HFFc6 (cell line): ENCODE data around the gene PLEKHA6. TPM values are rescaled to one million over a fixed set of nuclear protein-coding genes. Genes with fewer than 3 reads are reported as not detected.

ENCODE experiments used
- DNase-seq: peaks from one replicate; pipeline ENCODE4 v3.0.0-alpha.2; 2018
- H3K27ac Mint-ChIP-seq: 2 replicates; pipeline ENCODE4 v1.8.0; 2020; ENCODE audit warnings: mild to moderate bottlenecking, mixed read lengths
- H3K27me3 Mint-ChIP-seq: 2 replicates; pipeline ENCODE4 v1.8.0; 2021; ENCODE audit warnings: mild to moderate bottlenecking, moderate library complexity, mixed read lengths; ENCODE audit not compliant: insufficient read depth
- H3K36me3 Mint-ChIP-seq: 2 replicates; pipeline ENCODE4 v1.8.0; 2021; ENCODE audit warnings: low read depth, mixed read lengths
- H3K4me1 Mint-ChIP-seq: 2 replicates; pipeline ENCODE4 v1.8.0; 2020; ENCODE audit warnings: low read depth, mixed read lengths
- H3K4me3 Mint-ChIP-seq: 2 replicates; pipeline ENCODE4 v1.8.0; 2020; ENCODE audit warnings: mild to moderate bottlenecking, moderate library complexity, mixed read lengths
- H3K9me3 Mint-ChIP-seq: 2 replicates; pipeline ENCODE4 v1.8.0; 2020; ENCODE audit warnings: mild to moderate bottlenecking, mixed read lengths
- total RNA-seq, 6 experiments: library from RNA; stranded (reverse); fragmentation: NEBNext Ultra II Directional; extraction: Animal tissue kit (Norgen Biotek cat#: 25700); gene quantifications; 2 replicates in 1 of 6; 3 replicates in 5 of 6; pipeline ENCODE4 v1.2.3, GENCODE V29; 2021
- TF ChIP-seq, protein P1 (sequence below): fragments of 200-600 bp; sonication (generic); IDR thresholded peaks from 2 replicates; pipeline ENCODE4 v1.5.0; 2021; ENCODE audit warnings: antibody characterized with exemption, mild to moderate bottlenecking

The PLEKHA6 gene
- total RNA-seq, 6 experiments from 2014 or later: 1.3 to 2.4 (median 1.5) TPM

DNA sequence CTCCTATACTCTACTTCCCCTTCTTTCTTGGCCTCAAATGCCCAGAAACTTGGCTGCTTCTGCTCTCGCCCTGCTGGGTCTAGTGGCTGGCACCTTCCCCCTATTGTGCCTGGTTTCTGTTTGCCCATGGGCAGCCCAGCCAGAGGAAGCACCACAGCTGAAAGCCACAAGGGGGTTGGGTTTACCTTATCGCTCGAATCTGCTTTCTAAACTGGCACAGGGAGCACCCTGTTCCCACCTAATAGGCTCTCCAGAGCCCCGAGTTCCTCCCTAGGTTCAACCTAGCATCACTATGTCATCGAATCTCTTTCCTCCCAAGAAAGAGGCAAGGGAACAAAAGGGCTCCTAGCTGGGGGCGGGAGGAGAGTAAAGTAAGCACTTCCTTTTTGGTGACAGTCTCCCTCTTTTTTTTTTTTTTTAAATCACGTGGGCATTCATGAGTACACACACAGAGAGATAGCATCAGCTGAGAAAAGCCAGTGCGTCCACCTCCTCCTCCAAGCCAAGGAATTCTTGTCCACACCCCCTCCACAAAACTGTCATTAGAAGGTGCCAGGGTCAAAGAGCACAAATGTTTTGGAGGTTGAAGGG, 72.8 kb downstream of the PLEKHA6 start:
- 0 out of 2 replicates have a peak overlapping the region, but pooled peaks have one; percentile 6 for H3K27ac Mint-ChIP-seq
- no peak for DNase-seq
- TF ChIP-seq, protein P1, sequence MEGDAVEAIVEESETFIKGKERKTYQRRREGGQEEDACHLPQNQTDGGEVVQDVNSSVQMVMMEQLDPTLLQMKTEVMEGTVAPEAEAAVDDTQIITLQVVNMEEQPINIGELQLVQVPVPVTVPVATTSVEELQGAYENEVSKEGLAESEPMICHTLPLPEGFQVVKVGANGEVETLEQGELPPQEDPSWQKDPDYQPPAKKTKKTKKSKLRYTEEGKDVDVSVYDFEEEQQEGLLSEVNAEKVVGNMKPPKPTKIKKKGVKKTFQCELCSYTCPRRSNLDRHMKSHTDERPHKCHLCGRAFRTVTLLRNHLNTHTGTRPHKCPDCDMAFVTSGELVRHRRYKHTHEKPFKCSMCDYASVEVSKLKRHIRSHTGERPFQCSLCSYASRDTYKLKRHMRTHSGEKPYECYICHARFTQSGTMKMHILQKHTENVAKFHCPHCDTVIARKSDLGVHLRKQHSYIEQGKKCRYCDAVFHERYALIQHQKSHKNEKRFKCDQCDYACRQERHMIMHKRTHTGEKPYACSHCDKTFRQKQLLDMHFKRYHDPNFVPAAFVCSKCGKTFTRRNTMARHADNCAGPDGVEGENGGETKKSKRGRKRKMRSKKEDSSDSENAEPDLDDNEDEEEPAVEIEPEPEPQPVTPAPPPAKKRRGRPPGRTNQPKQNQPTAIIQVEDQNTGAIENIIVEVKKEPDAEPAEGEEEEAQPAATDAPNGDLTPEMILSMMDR: no peak
- H3K27me3 Mint-ChIP-seq: peaks cover 18% of the 10 kb centered on the region
- no peaks in the 10 kb centered on the region for H3K36me3 Mint-ChIP-seq
- no peaks in the 10 kb centered on the region for H3K9me3 Mint-ChIP-seq
- H3K4me3 Mint-ChIP-seq: peak overlapping the region; percentile 70
- peaks cover 31% of the 10 kb centered on the region for H3K4me1 Mint-ChIP-seq

DNA sequence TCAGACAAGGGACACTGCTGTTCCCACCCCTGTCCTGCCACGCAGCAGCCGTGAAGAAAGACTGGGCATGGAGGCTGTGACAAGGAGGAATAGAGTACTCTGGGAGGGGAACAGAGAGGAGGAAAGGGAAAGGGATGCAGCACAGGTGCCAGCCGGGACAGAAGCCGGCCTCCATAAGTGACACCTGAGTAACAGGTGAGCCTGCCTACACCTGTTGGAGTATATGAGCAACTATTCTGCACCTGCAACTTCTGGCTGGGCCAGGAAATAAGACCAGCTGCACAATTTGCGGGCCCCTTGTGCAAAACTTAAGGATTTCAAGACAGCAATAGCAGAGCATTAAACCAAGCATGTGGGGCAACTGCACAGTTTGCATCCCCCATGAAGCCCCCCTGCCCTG, 73.4 kb downstream of the PLEKHA6 start:
- Mint-ChIP-seq H3K4me3 (no peak overlapping the region), H3K36me3 (no peaks in the 10 kb centered on the region), H3K27ac (no peak overlapping the region), H3K27me3 (peaks cover 18% of the 10 kb centered on the region), H3K9me3 (no peaks in the 10 kb centered on the region), H3K4me1 (peaks cover 30% of the 10 kb centered on the region)
- TF ChIP-seq, protein P1: no peak
- DNase-seq: no peak

DNA sequence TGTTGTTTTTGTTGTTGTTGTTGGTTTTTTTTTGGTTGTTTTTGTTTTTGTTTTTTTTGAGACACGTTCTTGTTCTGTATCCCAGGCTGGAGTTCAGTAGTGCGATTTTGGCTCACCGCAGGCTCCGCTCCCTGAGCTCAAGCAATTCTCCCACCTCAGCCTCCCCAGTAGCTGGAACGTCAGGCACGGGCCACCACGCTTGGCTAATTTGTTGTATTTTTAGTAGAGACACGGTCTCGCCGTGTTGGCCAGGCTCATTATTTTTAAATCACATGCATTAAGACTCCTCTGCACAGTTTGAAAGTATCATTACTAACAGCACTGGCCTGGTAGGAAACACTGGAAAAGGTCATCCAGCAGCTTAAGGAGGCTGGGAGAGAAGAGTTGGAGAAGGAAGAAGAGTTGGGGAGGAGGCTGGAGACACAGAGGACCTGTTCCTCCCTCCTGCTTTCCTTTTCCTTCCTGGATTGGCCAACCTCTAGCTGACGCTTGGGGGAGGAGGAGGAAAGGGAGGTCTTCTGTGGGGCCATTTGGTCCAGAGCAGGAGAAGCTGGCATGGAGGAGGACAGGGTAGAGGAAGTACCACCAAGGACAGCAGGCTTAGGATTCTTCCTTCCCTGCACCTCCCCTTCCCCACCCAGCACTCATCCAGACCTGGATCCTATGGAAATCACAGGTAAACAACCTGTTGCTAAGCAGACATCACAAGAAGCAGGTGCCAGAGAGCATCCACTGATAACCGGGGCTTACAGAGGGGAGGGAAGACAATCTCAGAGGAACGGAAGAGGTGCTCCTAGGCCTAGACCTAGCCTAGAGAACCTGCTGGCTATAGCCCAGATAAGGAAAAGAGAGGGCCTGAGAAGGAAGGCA, 74.1 kb downstream of the PLEKHA6 start:
- Mint-ChIP-seq H3K4me1 (peaks cover 30% of the 10 kb centered on the region), H3K36me3 (no peaks in the 10 kb centered on the region), H3K27ac (no peak overlapping the region), H3K4me3 (no peak overlapping the region), H3K27me3 (peaks cover 18% of the 10 kb centered on the region), H3K9me3 (no peaks in the 10 kb centered on the region)
- TF ChIP-seq, protein P1: no peak
- DNase-seq: no peak

DNA sequence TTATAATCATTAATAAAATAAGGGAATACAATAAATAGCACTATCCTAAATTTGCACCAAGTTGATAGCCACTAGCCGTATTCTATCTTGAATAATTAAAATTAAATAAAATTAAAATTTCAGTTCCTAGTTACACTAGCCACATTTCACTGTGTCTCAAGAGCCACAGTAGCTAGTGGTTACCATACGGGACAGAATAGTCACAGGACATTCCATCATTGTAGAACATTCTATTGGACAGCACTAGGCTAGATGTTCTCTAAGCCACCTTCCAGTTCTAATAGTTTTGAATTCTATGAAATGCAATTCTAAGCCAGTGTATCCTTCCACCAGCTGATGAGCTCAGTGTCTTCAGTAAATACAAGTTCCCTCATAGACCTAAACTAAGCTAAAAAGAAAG, 74.8 kb downstream of the PLEKHA6 start:
- Mint-ChIP-seq H3K4me3 (no peak overlapping the region), H3K27me3 (peaks cover 18% of the 10 kb centered on the region), H3K9me3 (no peaks in the 10 kb centered on the region), H3K4me1 (peaks cover 30% of the 10 kb centered on the region), H3K27ac (no peak overlapping the region), H3K36me3 (no peaks in the 10 kb centered on the region)
- no peak for DNase-seq
- TF ChIP-seq, protein P1: no peak

DNA sequence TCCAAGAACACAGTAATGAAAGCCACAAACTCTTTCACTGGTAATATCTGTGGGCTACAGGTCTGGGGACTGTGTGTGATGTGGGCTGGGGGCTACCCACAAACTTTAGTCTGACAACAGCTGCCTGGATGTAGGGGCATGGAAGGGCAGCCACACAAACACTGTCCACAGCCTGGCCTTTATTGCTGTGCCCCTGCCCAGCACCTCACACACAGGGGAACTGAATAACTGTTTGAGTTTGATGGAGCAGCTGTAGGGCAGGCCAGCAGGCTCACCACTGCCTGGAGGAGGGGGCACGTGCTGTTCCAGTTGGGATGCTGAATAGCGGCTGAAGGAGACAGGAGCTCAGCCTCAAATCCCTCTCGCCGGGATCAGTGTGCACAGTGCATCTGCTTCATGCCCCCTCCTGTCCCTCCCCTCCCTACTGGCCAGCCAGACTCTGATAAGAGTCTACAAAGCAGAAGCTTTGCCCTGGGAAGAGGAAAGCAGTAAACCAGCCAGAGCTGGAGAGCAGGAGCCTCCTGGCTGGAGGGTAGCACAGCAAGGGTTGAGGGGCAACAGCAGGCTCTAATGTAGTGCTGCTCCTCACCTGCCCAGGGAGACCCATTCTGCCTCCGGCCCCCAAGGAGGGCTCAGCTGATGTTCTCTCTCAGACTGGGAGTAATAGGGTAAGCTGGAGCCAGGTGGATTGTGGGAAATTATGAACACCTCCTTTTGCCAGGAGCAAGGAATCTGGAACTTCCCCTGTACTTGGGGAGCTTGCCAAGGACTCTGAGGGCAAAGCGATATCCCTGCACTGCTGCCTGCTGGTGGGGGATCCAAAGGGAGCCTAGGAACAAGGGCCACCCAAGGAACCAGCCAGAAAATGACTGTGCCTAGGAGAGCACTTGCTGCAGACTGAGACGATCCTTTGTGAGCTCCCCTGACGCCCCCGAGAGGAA, 75.7 kb downstream of the PLEKHA6 start:
- TF ChIP-seq, protein P1: no peak
- Mint-ChIP-seq H3K4me3 (no peak overlapping the region), H3K36me3 (no peaks in the 10 kb centered on the region), H3K9me3 (no peaks in the 10 kb centered on the region), H3K27ac (no peak overlapping the region), H3K27me3 (peaks cover 22% of the 10 kb centered on the region), H3K4me1 (peaks cover 30% of the 10 kb centered on the region)
- no peak for DNase-seq
